Activated naive CD8-positive, alpha-beta T cell treated with anti-CD3 and anti-CD28 coated beads for 36 hours (primary cell): ENCODE data around the gene NXN. TPM values are rescaled to one million over a fixed set of nuclear protein-coding genes. Genes with fewer than 3 reads are reported as not detected.
"Not testable (repeated sequence)": the region's sequence is repeated elsewhere in the genome, so short reads cannot be mapped to it uniquely, and the experiment has no call there.

Experiments used
- DNase-seq: peaks from one replicate; pipeline ENCODE4 v3.0.0; 2021
- H3K27ac Mint-ChIP-seq: one replicate; pipeline ENCODE4 v1.8.0; 2022; ENCODE audit warnings: mild to moderate bottlenecking, moderate library complexity, mixed read lengths
- H3K27me3 Mint-ChIP-seq: one replicate; pipeline ENCODE4 v1.8.0; 2022; ENCODE audit warnings: mild to moderate bottlenecking, mixed read lengths
- H3K36me3 Mint-ChIP-seq: one replicate; pipeline ENCODE4 v1.8.0; 2021; ENCODE audit warnings: mild to moderate bottlenecking, mixed read lengths
- H3K4me1 Mint-ChIP-seq: one replicate; pipeline ENCODE4 v1.8.0; 2021; ENCODE audit warnings: mixed read lengths
- H3K4me3 Mint-ChIP-seq: one replicate; pipeline ENCODE4 v1.8.0; 2022; ENCODE audit warnings: mild to moderate bottlenecking, moderate library complexity, mixed read lengths
- H3K9me3 Mint-ChIP-seq: one replicate; pipeline ENCODE4 v1.8.0; 2022; ENCODE audit warnings: mixed read lengths
- total RNA-seq, 2 experiments: library from RNA; stranded (reverse); gene quantifications; one replicate each; pipeline ENCODE4 v1.2.3, GENCODE V29; 2021

NXN gene
- total RNA-seq, 2 experiments from 2014 or later, result 0.48 to 0.49 TPM

- Mint-ChIP-seq H3K27me3 (peaks cover 41% of the 10 kb centered on the region), H3K4me3 (no peak overlapping the region)
These were observed 93.5 kb downstream of the NXN start for GRCh38 chr17:885971-886571.

GRCh38 chr17:883586-883962 lies 96.0 kb downstream of the NXN start:
- no peak for DNase-seq
- no peaks in the 10 kb centered on the region for H3K36me3 Mint-ChIP-seq
- H3K9me3 Mint-ChIP-seq, result no peaks in the 10 kb centered on the region
- no peak overlapping the region for H3K27ac Mint-ChIP-seq
- no peak overlapping the region for H3K4me3 Mint-ChIP-seq
- peaks cover 6% of the 10 kb centered on the region for H3K4me1 Mint-ChIP-seq
- peaks cover 39% of the 10 kb centered on the region for H3K27me3 Mint-ChIP-seq

More at GRCh38 chr17:885971-886571, 93.5 kb downstream of the NXN start:
- no peak overlapping the region for H3K27ac Mint-ChIP-seq
- no peaks in the 10 kb centered on the region for H3K36me3 Mint-ChIP-seq
- H3K4me1 Mint-ChIP-seq, result peaks cover 3% of the 10 kb centered on the region
- no peak for DNase-seq
- no peaks in the 10 kb centered on the region for H3K9me3 Mint-ChIP-seq

GRCh38 chr17:882827-883585 lies 96.6 kb downstream of the NXN start:
- Mint-ChIP-seq H3K9me3 (no peaks in the 10 kb centered on the region), H3K4me1 (peaks cover 6% of the 10 kb centered on the region), H3K36me3 (no peaks in the 10 kb centered on the region), H3K4me3 (no peak overlapping the region), H3K27ac (no peak overlapping the region), H3K27me3 (peaks cover 40% of the 10 kb centered on the region)
- no peak for DNase-seq

DNA sequence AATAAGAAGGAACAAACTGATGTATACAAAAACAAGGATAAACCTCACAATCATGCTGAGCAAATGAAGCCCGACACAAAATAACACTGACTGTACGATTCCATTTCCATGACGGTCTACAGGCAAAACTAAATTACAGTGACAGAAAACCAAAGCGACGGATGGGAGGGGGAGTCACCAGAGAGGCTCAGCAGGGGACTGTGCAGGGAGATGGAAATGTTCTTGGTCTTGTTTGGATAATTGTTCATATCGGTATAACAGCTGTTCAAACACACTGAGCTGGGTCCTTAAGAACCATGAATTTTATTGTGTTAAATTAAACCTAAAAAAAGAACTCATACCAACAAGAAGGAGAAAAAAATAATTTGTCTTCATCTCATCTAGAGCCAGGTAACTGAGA lies 97.8 kb downstream of the NXN start:
- Mint-ChIP-seq H3K4me1 (peaks cover 6% of the 10 kb centered on the region), H3K9me3 (no peaks in the 10 kb centered on the region), H3K27ac (no peak overlapping the region), H3K36me3 (no peaks in the 10 kb centered on the region), H3K4me3 (no peak overlapping the region), H3K27me3 (peaks cover 50% of the 10 kb centered on the region)
- DNase-seq, result no peak

DNA sequence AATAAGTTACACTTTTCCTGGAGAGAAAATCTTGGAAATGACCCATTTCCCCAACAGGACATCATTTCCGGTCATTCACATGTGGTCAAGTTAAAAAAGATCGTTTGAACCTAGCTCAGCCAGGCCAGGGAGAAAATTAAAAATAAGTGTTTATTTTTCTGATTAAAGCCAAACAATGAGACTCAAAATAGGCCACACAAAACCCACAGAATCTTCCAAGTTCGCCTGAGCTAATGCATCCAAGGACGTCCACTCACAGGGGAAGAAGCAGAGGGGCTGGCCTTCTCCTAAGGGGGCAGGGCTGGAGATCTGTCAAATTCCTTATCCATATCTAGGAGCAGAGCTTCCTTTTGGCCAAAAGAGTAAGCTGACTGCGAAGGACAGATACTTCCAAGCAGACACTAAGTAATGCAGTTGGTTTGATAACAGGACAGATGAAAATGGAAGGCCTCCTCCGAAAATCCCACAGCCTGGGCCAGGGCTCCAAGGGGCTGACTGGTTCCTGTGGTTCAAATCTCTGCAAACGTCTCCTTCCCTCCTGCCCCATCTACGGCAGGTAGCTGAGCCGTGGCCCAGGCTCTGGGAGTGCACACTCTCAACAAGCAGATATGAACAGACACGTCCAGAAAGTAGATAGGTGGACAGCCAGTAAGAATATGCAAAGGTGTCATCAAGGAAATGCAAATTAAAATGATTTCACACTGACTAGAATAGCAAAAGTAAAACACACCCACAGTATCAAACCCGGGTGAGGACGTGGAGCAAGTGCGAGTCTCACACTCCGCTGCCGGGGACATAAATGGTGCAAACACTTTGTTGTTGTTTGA lies 98.9 kb downstream of the NXN start:
- DNase-seq, result no peak
- peaks cover 50% of the 10 kb centered on the region for H3K27me3 Mint-ChIP-seq
- no peak overlapping the region for H3K4me3 Mint-ChIP-seq
- no peaks in the 10 kb centered on the region for H3K36me3 Mint-ChIP-seq
- no peaks in the 10 kb centered on the region for H3K9me3 Mint-ChIP-seq
- peaks cover 14% of the 10 kb centered on the region for H3K4me1 Mint-ChIP-seq
- no peak overlapping the region for H3K27ac Mint-ChIP-seq

DNA sequence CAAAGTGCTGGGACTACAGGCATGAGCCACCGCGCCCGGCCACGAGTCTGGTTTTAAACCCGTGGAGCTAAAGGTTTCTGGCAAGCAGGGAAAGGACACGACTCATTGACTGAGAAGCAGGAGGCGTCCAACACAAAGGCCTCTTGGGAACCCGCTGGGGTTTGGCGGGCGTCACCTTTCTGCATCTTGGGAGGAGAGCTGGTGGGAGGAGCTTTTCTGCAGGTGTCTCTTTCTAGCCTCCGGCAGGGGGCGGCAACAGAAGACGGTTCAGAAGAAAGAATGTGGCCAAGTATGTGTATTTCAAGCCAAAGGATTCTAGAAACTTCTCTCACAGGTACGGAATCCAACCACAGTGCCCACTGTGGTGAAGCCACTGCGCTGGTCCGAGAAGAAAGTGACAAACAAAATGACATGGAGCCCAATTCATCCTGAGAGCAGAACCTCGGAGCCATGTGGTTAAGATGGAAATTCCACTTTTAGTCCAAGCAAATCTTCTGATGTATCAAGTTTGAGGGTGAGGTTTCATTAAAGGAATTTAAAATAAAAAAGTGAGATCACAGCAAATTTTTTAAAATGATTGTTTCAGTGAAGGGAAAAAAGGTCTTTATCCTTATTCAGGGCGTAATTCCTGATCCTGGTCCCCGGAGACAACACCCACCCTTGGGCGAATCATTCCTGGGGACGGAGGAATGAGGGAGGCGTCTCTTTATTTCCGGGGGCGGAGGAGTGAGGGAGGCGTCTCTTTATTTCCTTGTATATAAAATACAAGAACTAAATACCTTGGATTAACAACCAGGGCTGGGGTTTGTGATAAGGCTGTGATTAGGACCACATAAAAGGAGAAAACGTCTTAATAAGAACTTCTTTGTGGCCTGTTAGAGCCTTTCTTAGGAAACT lies 99.8 kb downstream of the NXN start:
- no peaks in the 10 kb centered on the region for H3K9me3 Mint-ChIP-seq
- peaks cover 50% of the 10 kb centered on the region for H3K27me3 Mint-ChIP-seq
- no peaks in the 10 kb centered on the region for H3K36me3 Mint-ChIP-seq
- no peak overlapping the region for H3K4me3 Mint-ChIP-seq
- peaks cover 14% of the 10 kb centered on the region for H3K4me1 Mint-ChIP-seq
- DNase-seq, result peak; percentile 61
- H3K27ac Mint-ChIP-seq, result no peak overlapping the region

DNA sequence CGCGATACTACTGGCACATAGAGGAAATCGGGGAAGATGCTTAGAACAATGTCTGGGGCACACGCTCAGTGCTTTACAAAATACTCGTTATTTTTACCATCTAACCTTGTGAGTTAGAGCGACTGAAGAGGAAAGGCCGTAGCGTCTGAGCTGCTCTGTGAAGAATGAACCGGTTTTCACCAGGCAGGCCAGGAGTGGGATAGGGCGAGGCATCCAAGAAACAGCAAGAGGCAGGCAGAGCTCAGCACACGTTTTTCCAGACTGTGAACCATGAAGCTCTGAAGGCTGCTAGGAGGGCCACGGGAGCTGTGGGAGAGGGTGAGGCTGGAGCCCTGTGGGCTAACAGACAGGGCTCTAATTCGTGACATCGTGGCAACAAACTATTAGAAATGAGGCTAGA lies 101.9 kb downstream of the NXN start:
- Mint-ChIP-seq H3K36me3 (no peaks in the 10 kb centered on the region), H3K4me1 (peaks cover 14% of the 10 kb centered on the region), H3K27ac (no peak overlapping the region)

DNA sequence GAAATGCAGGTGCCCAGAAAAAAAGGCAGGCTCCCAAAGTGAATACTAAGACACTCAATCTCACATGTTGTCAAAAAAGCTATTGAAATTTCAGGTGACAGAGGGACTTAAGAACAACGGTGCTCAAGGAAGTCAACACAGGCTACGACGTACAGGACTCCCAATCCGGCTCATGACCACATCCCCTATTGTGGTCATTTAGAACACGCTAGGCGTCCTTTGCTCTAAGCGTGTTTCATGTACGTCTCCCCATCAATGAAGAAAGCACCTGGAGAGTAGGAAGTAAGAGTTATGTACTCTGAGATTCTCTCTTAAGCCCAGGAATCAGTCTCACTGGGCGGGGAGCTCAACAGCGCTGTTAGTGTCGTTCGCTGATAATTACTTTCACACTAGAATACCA lies 103.3 kb downstream of the NXN start:
- Mint-ChIP-seq H3K9me3 (peaks cover 4% of the 10 kb centered on the region), H3K27ac (no peak overlapping the region), H3K4me1 (peaks cover 16% of the 10 kb centered on the region), H3K27me3 (peaks cover 32% of the 10 kb centered on the region), H3K4me3 (peak overlapping the region; percentile 24), H3K36me3 (no peaks in the 10 kb centered on the region)
- peak; percentile 22 for DNase-seq

More for the DNA sequence above, 101.9 kb downstream of the NXN start:
- no peak for DNase-seq
- Mint-ChIP-seq H3K9me3 (no peaks in the 10 kb centered on the region), H3K4me3 (no peak overlapping the region), H3K27me3 (peaks cover 43% of the 10 kb centered on the region)

DNA sequence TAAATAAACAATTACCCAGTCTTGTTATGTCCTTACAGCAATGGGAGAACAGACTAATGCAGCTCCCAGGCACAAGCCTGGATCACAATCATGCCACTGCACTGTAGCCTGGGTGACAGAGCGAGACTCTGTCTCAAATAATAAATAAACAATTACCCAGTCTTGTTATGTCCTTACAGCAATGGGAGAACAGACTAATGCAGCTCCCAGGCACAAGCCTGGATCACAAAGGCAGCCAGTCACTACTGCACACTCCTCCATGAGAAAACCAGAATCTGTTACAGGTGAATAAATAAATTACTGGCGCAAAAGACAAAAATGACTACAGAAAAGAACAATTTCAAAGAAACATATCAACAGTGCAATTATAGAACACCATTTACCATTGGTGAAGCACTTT lies 105.0 kb downstream of the NXN start:
- not testable (repeated sequence) for H3K4me3 Mint-ChIP-seq, H3K27ac Mint-ChIP-seq, H3K9me3 Mint-ChIP-seq, H3K36me3 Mint-ChIP-seq, DNase-seq
- Mint-ChIP-seq H3K4me1 (peaks cover 11% of the 10 kb centered on the region), H3K27me3 (peaks cover 23% of the 10 kb centered on the region)

DNA sequence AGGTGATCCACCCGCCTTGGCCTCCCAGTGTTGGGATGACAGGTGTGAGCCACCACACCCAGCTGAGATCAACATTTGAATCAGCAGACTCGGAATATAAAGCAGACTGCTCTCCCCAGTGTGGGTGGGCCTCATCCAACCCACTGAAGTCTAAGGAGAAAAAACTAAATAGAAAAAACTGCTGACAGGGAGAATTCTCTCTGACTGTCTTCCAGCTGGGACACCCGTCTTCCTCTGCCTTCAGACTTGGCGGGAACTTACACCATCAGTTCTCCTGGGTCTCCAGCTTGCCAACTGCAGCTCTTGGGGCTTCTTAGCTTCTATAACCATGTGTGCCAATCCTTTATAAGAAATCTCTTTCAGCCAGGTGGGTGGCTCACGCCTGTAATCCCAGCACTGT lies 106.7 kb downstream of the NXN start:
- Mint-ChIP-seq H3K27ac (no peak overlapping the region), H3K27me3 (peaks cover 22% of the 10 kb centered on the region), H3K36me3 (no peaks in the 10 kb centered on the region), H3K4me3 (no peak overlapping the region), H3K9me3 (peaks cover 4% of the 10 kb centered on the region), H3K4me1 (peaks cover 10% of the 10 kb centered on the region)
- DNase-seq, result no peak

- H3K4me1 Mint-ChIP-seq, result peaks cover 10% of the 10 kb centered on the region
- no peak overlapping the region for H3K27ac Mint-ChIP-seq
These were observed 107.6 kb downstream of the NXN start for GRCh38 chr17:871751-872519.

GRCh38 chr17:869567-870525 lies 109.7 kb downstream of the NXN start:
- peaks cover 4% of the 10 kb centered on the region for H3K9me3 Mint-ChIP-seq
- no peak for DNase-seq
- H3K4me1 Mint-ChIP-seq, result peaks cover 2% of the 10 kb centered on the region
- no peaks in the 10 kb centered on the region for H3K36me3 Mint-ChIP-seq
- H3K27ac Mint-ChIP-seq, result no peak overlapping the region
- no peak overlapping the region for H3K4me3 Mint-ChIP-seq
- peaks cover 34% of the 10 kb centered on the region for H3K27me3 Mint-ChIP-seq

More at GRCh38 chr17:871751-872519, 107.6 kb downstream of the NXN start:
- Mint-ChIP-seq H3K36me3 (no peaks in the 10 kb centered on the region), H3K27me3 (peaks cover 15% of the 10 kb centered on the region), H3K9me3 (peaks cover 4% of the 10 kb centered on the region), H3K4me3 (no peak overlapping the region)
- no peak for DNase-seq

DNA sequence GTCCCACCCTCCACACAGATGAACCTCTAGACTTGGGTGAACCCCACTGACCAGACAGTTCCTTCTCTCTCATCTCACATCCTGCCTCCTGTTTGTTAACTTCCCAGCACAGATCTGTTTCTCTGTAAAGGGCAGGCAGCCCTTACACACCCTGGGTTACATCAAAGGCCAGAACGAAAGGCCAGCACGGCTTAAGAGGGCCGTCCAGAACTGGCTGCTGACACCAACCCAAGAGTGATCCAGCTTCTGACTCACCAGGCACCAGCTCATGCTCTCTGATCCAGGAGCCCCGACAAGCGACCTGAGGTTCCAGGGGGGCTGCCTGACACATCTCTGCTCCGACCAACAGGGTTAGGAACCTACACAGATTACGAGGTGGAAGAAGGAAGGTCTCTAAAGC lies 110.5 kb downstream of the NXN start:
- Mint-ChIP-seq H3K4me1 (peaks cover 2% of the 10 kb centered on the region), H3K36me3 (no peaks in the 10 kb centered on the region), H3K27me3 (peaks cover 42% of the 10 kb centered on the region), H3K4me3 (no peak overlapping the region), H3K27ac (no peak overlapping the region), H3K9me3 (peaks cover 4% of the 10 kb centered on the region)
- DNase-seq, result no peak
